ENCODE results near the gene KRT79.

Gene KRT79

GRCh38 chr12:52779914-52780313, 54.2 kb downstream of the KRT79 start:
- TF ChIP-seq SIN3A (IDR thresholded peaks at IDR 0.05; ENCODE audit: borderline replicate concordance, insufficient read depth, low read length) (no peak), REST (IDR thresholded peaks at IDR 0.05; ENCODE audit: insufficient read depth in 1 of 2, low read depth in 2 of 2, low read length in 2 of 2) (no peak), FOXP2 (optimal IDR thresholded peaks at IDR 0.05; ENCODE audit: borderline replicate concordance, extremely low read depth, extremely low read length, insufficient read depth) (no peak), TAF1 (IDR thresholded peaks at IDR 0.05; ENCODE audit: borderline replicate concordance, insufficient read depth, low read length) (no peak), POLR2AphosphoS5 (IDR thresholded peaks at IDR 0.05; ENCODE audit: low read depth, low read length) (no peak)

- TF ChIP-seq TAF1 (IDR thresholded peaks at IDR 0.05; ENCODE audit: borderline replicate concordance, insufficient read depth, low read length) (no peak), SIN3A (IDR thresholded peaks at IDR 0.05; ENCODE audit: borderline replicate concordance, insufficient read depth, low read length) (no peak), FOXP2 (optimal IDR thresholded peaks at IDR 0.05; ENCODE audit: borderline replicate concordance, extremely low read depth, extremely low read length, insufficient read depth) (no peak), REST (IDR thresholded peaks at IDR 0.05; ENCODE audit: insufficient read depth in 1 of 2, low read depth in 2 of 2, low read length in 2 of 2) (no peak), POLR2AphosphoS5 (IDR thresholded peaks at IDR 0.05; ENCODE audit: low read depth, low read length) (no peak)
Observed at GRCh38 chr12:52778833-52779232, 55.3 kb downstream of the KRT79 start.

GRCh38 chr12:52777566-52777965, 56.5 kb downstream of the KRT79 start:
- TF ChIP-seq TAF1 (IDR thresholded peaks at IDR 0.05; ENCODE audit: borderline replicate concordance, insufficient read depth, low read length) (no peak), REST (IDR thresholded peaks at IDR 0.05; ENCODE audit: insufficient read depth in 1 of 2, low read depth in 2 of 2, low read length in 2 of 2) (no peak), FOXP2 (optimal IDR thresholded peaks at IDR 0.05; ENCODE audit: borderline replicate concordance, extremely low read depth, extremely low read length, insufficient read depth) (no peak), POLR2AphosphoS5 (IDR thresholded peaks at IDR 0.05; ENCODE audit: low read depth, low read length) (no peak), SIN3A (IDR thresholded peaks at IDR 0.05; ENCODE audit: borderline replicate concordance, insufficient read depth, low read length) (no peak)

- TF ChIP-seq SIN3A (IDR thresholded peaks at IDR 0.05; ENCODE audit: borderline replicate concordance, insufficient read depth, low read length): no peak
- no peak for TF ChIP-seq FOXP2 (optimal IDR thresholded peaks at IDR 0.05; ENCODE audit: borderline replicate concordance, extremely low read depth, extremely low read length, insufficient read depth)
- no peak for TF ChIP-seq POLR2AphosphoS5 (IDR thresholded peaks at IDR 0.05; ENCODE audit: low read depth, low read length)
- no peak for TF ChIP-seq REST (IDR thresholded peaks at IDR 0.05; ENCODE audit: insufficient read depth in 1 of 2, low read depth in 2 of 2, low read length in 2 of 2)
Observed at GRCh38 chr12:52776913-52777395, 57.2 kb downstream of the KRT79 start, which contains the start of gene KRT76. Gene KRT76 (minus strand): TSS chr12:52777345. CDS start chr12:52777291, 54 bp downstream.

GRCh38 chr12:52776435-52776834, 57.7 kb downstream of the KRT79 start:
- TF ChIP-seq POLR2AphosphoS5 (IDR thresholded peaks at IDR 0.05; ENCODE audit: low read depth, low read length) (no peak), REST (IDR thresholded peaks at IDR 0.05; ENCODE audit: insufficient read depth in 1 of 2, low read depth in 2 of 2, low read length in 2 of 2) (no peak), TAF1 (IDR thresholded peaks at IDR 0.05; ENCODE audit: borderline replicate concordance, insufficient read depth, low read length) (no peak), FOXP2 (optimal IDR thresholded peaks at IDR 0.05; ENCODE audit: borderline replicate concordance, extremely low read depth, extremely low read length, insufficient read depth) (no peak), SIN3A (IDR thresholded peaks at IDR 0.05; ENCODE audit: borderline replicate concordance, insufficient read depth, low read length) (no peak)

All from PFSK-1 (cell line).